Upper lobe of left lung (tissue), 4 donors: ENCODE data around the gene SLC28A1.

Experiments used
- CTCF ChIP-seq, 6 experiments: fragments of 450-650 bp in 4 of 6; fragments of 200-600 bp in 2 of 6; sonication (generic) in 2 of 6; IDR thresholded peaks; one replicate each; pipeline ENCODE4 v1.5.1; 2016 to 2019; ENCODE audit warnings: antibody characterized with exemption in 6 of 6
- POLR2A ChIP-seq, 4 donors: fragments of 450-650 bp; IDR thresholded peaks; one replicate each; pipeline ENCODE4 v1.5.1; 2016 to 2017; ENCODE audit warnings: antibody characterized with exemption in 4 of 4, mild to moderate bottlenecking in 2 of 4
- POLR2AphosphoS5 ChIP-seq, 2 donors: sonication (generic); formaldehyde crosslinking; IDR thresholded peaks; one replicate each; pipeline ENCODE4 v1.5.1; 2017; ENCODE audit warnings: antibody characterized with exemption in 2 of 2

- no peak for TF ChIP-seq POLR2A (IDR thresholded peaks at IDR 0.05)
- no peak for TF ChIP-seq CTCF (IDR thresholded peaks at IDR 0.05)
- TF ChIP-seq POLR2AphosphoS5 (IDR thresholded peaks at IDR 0.05): no peak
These were observed 104.6 kb downstream of the SLC28A1 start for GRCh38 chr15:84988909-84989644.
